HL-60 (cell line): Measurements from ENCODE around the gene MUC5AC.

Experiments
- DNase-seq, 2 experiments: peaks; one replicate each; pipeline ENCODE4 v3.0.0-alpha.2; 2010 to 2020; ENCODE audit warnings: low read depth in 1 of 2, low spot score in 1 of 2
- H3K27ac ChIP-seq: fragments of 250-450 bp; sonication (Bioruptor Pico); replicated peaks from 2 replicates; pipeline ENCODE4 v1.5.1; 2020; ENCODE audit warnings: mild to moderate bottlenecking, moderate library complexity
- H3K27me3 ChIP-seq: fragments of 250-450 bp; sonication (Bioruptor Pico); 2 replicates; pipeline ENCODE4 v1.5.1; 2021; ENCODE audit warnings: mild to moderate bottlenecking, moderate library complexity; ENCODE audit not compliant: insufficient read depth, poor library complexity, severe bottlenecking
- H3K4me3 ChIP-seq: replicated peaks from 2 replicates; pipeline ENCODE4 v1.5.1; 2011; ENCODE audit warnings: mild to moderate bottlenecking, control low read depth, low read length; ENCODE audit not compliant: insufficient read depth
- CTCF ChIP-seq: IDR thresholded peaks from one replicate; pipeline ENCODE4 v1.5.1; 2011; ENCODE audit warnings: low read length, control low read depth, inconsistent platforms; ENCODE audit not compliant: insufficient read depth
- GABPA ChIP-seq: IDR thresholded peaks from 2 replicates; pipeline ENCODE4 v1.6.1; 2012; ENCODE audit warnings: low read depth
- POLR2AphosphoS5 ChIP-seq: IDR thresholded peaks from 2 replicates; pipeline ENCODE4 v1.6.1; 2012; ENCODE audit warnings: low read depth
- SPI1 ChIP-seq: IDR thresholded peaks from 2 replicates; pipeline ENCODE4 v1.6.1; 2012; ENCODE audit warnings: low read depth, mild to moderate bottlenecking, borderline replicate concordance
- TF ChIP-seq, protein P1 (sequence below): IDR thresholded peaks from 2 replicates; pipeline ENCODE4 v1.6.1; 2012; ENCODE audit warnings: low read depth; ENCODE audit not compliant: insufficient replicate concordance

MUC5AC gene

GRCh38 chr11:1225386-1226225 is 67.9 kb downstream of the MUC5AC start:
- H3K27me3 ChIP-seq: peaks cover 27% of the 10 kb centered on the region
- no peak for DNase-seq
- TF ChIP-seq POLR2AphosphoS5: no peak
- TF ChIP-seq, protein P1, sequence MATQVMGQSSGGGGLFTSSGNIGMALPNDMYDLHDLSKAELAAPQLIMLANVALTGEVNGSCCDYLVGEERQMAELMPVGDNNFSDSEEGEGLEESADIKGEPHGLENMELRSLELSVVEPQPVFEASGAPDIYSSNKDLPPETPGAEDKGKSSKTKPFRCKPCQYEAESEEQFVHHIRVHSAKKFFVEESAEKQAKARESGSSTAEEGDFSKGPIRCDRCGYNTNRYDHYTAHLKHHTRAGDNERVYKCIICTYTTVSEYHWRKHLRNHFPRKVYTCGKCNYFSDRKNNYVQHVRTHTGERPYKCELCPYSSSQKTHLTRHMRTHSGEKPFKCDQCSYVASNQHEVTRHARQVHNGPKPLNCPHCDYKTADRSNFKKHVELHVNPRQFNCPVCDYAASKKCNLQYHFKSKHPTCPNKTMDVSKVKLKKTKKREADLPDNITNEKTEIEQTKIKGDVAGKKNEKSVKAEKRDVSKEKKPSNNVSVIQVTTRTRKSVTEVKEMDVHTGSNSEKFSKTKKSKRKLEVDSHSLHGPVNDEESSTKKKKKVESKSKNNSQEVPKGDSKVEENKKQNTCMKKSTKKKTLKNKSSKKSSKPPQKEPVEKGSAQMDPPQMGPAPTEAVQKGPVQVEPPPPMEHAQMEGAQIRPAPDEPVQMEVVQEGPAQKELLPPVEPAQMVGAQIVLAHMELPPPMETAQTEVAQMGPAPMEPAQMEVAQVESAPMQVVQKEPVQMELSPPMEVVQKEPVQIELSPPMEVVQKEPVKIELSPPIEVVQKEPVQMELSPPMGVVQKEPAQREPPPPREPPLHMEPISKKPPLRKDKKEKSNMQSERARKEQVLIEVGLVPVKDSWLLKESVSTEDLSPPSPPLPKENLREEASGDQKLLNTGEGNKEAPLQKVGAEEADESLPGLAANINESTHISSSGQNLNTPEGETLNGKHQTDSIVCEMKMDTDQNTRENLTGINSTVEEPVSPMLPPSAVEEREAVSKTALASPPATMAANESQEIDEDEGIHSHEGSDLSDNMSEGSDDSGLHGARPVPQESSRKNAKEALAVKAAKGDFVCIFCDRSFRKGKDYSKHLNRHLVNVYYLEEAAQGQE: no peak
- no peak for TF ChIP-seq CTCF
- no peak for TF ChIP-seq GABPA
- no peak for TF ChIP-seq SPI1
- no peak overlapping the region for H3K4me3 ChIP-seq
- no peak overlapping the region for H3K27ac ChIP-seq

DNA sequence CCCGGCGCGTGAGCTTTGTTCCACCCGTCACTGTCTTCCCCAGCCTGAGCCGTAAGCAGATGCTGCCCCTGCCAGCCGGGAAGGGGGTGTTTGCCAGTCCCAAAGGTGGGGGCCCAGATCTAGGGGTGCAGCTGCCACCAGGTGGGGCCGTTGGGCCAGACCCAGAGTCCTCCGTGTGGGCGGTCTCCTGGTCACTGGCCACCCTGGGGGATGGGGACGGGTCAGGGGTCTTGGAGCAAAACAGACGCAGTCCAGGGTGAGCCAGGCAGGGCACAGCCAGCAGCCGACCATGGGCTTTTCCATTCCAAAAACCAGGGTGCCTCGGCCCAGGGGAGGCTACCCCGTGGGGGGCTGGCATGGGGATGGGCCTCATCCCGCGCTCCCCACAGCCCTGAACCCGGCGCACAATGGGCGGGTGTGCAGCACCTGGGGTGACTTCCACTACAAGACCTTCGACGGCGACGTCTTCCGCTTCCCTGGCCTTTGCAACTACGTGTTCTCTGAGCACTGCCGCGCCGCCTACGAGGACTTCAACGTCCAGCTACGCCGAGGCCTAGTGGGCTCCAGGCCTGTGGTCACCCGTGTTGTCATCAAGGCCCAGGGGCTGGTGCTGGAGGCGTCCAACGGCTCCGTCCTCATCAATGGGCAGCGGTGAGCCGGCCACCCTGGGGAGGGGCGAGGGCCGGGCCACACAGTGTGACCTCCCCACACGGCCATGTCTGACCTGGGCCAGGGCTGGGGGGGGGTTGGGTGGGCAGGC is 68.7 kb downstream of the MUC5AC start:
- no peak overlapping the region for H3K27ac ChIP-seq
- DNase-seq: no peak
- peaks cover 24% of the 10 kb centered on the region for H3K27me3 ChIP-seq
- TF ChIP-seq SPI1 (no peak), CTCF (no peak), POLR2AphosphoS5 (no peak), GABPA (no peak)
- TF ChIP-seq, protein P1: no peak
- no peak overlapping the region for H3K4me3 ChIP-seq

- DNase-seq: no peak
- H3K27me3 ChIP-seq: peaks cover 17% of the 10 kb centered on the region
- no peak overlapping the region for H3K27ac ChIP-seq
- TF ChIP-seq CTCF: no peak
- no peak for TF ChIP-seq POLR2AphosphoS5
- no peak for TF ChIP-seq SPI1
- H3K4me3 ChIP-seq: no peak overlapping the region
Observed at GRCh38 chr11:1226986-1227550, 69.3 kb downstream of the MUC5AC start.
